K562 (cell line): ENCODE results near the gene ZNF709. TPM values are rescaled to one million over a fixed set of nuclear protein-coding genes. Genes with fewer than 3 reads are reported as not detected.
A peak's percentile ranks its signal among the peaks of the same experiment; 100 is the strongest.

ENCODE experiments used
- CSDE1 ChIP-seq, 2 experiments: fragments of 450-650 bp; IDR thresholded peaks; 2 replicates each; pipeline ENCODE4 v1.6.1; 2016; ENCODE audit warnings: mild to moderate bottlenecking in 1 of 2
- ELF2 ChIP-seq: fragments of 250-450 bp; sonication (Bioruptor Pico); IDR thresholded peaks from 2 replicates; pipeline ENCODE4 v1.5.0; 2021; ENCODE audit warnings: mild to moderate bottlenecking
- EWSR1 ChIP-seq: fragments of 450-650 bp; IDR thresholded peaks from 2 replicates; pipeline ENCODE4 v1.6.1; 2018; ENCODE audit warnings: borderline replicate concordance, mild to moderate bottlenecking, low read depth, moderate library complexity; ENCODE audit not compliant: partially characterized antibody
- IFI16 ChIP-seq: fragments of 250-450 bp; sonication (Bioruptor Pico); IDR thresholded peaks from 2 replicates; pipeline ENCODE4 v2.1.2; 2022; ENCODE audit warnings: mild to moderate bottlenecking, inconsistent platforms
- MBD2 ChIP-seq: sonication (generic); IDR thresholded peaks from 2 replicates; pipeline ENCODE4 v1.6.1; 2016; ENCODE audit warnings: low read depth, borderline replicate concordance
- NCOA6 ChIP-seq: fragments of 450-650 bp; IDR thresholded peaks from 2 replicates; pipeline ENCODE4 v1.6.1; 2017; ENCODE audit warnings: mild to moderate bottlenecking
- NR2F6 ChIP-seq: fragments of 450-650 bp; formaldehyde crosslinking; IDR thresholded peaks from 2 replicates; pipeline ENCODE4 v1.4.0; 2020; ENCODE audit warnings: mild to moderate bottlenecking
- TCF7 ChIP-seq: sonication (generic); IDR thresholded peaks from 2 replicates; pipeline ENCODE4 v1.6.1; 2016; ENCODE audit warnings: antibody characterized with exemption, borderline replicate concordance
- polyA plus RNA-seq, 8 experiments: library from polyadenylated mRNA; depleted of rRNA in 4 of 8; stranded (reverse) in 5 of 8; unstranded in 3 of 8; fragments of >200 nt; fragmentation: Nextera tagmentation in 2 of 8; fragmentation: Illumina TruSeq in 1 of 8; extraction: Ambion mirVana in 2 of 8; extraction: Trizol in 1 of 8; gene quantifications; 2 replicates each; pipeline versions ENCODE4 v1.2.1 to v1.2.3, GENCODE V29; 2011 to 2014; ENCODE audit warnings: inconsistent platforms in 1 of 8, missing spikeins in 1 of 8
- total RNA-seq, 7 experiments: library from RNA; depleted of rRNA in 6 of 7; stranded (reverse); fragments of >200 nt in 6 of 7; fragmentation: Illumina TruSeq in 2 of 7; extraction: Trizol in 2 of 7; gene quantifications; 2 replicates each; pipeline versions ENCODE4 v1.2.1 to v1.2.3, GENCODE V29; 2011 to 2021; ENCODE audit warnings: low replicate concordance in 1 of 7
- TF ChIP-seq, protein P1 (sequence below), 2 experiments: fragments of 450-650 bp; IDR thresholded peaks; 2 replicates each; pipeline ENCODE4 v1.6.1; 2018; ENCODE audit warnings: mild to moderate bottlenecking in 2 of 2, low read depth in 1 of 2; ENCODE audit not compliant: partially characterized antibody in 2 of 2
- TF ChIP-seq, protein P2 (sequence below): sonication (generic); formaldehyde crosslinking; IDR thresholded peaks from 2 replicates; pipeline ENCODE4 v1.8.1; 2023; ENCODE audit warnings: mild to moderate bottlenecking, missing genetic modification reagents
- TF ChIP-seq, protein P3 (sequence below): fragments of 450-650 bp; IDR thresholded peaks from 2 replicates; pipeline ENCODE4 v1.6.1; 2017; ENCODE audit warnings: mild to moderate bottlenecking, moderate library complexity
- TF ChIP-seq, protein P4 (sequence below): sonication (generic); formaldehyde crosslinking; IDR thresholded peaks from 2 replicates; pipeline ENCODE4 v1.8.1; 2022; ENCODE audit warnings: missing genetic modification reagents
- TF ChIP-seq, protein P5 (sequence below): fragments of 450-650 bp; formaldehyde crosslinking; IDR thresholded peaks from 2 replicates; pipeline ENCODE4 v1.4.0; 2020; ENCODE audit warnings: mild to moderate bottlenecking, moderate library complexity
- TF ChIP-seq, protein P6 (sequence below): sonication (generic); formaldehyde crosslinking; IDR thresholded peaks from 2 replicates; pipeline ENCODE4 v1.8.0; 2022; ENCODE audit warnings: mild to moderate bottlenecking, low read depth, missing genetic modification reagents

The ZNF709 gene
- total and polyA plus RNA-seq, 9 of the 15 experiments (the other 6 are each of a cell fraction or from before 2014, with no cell fraction given), result 0.07 to 0.69 (median 0.18) TPM

DNA sequence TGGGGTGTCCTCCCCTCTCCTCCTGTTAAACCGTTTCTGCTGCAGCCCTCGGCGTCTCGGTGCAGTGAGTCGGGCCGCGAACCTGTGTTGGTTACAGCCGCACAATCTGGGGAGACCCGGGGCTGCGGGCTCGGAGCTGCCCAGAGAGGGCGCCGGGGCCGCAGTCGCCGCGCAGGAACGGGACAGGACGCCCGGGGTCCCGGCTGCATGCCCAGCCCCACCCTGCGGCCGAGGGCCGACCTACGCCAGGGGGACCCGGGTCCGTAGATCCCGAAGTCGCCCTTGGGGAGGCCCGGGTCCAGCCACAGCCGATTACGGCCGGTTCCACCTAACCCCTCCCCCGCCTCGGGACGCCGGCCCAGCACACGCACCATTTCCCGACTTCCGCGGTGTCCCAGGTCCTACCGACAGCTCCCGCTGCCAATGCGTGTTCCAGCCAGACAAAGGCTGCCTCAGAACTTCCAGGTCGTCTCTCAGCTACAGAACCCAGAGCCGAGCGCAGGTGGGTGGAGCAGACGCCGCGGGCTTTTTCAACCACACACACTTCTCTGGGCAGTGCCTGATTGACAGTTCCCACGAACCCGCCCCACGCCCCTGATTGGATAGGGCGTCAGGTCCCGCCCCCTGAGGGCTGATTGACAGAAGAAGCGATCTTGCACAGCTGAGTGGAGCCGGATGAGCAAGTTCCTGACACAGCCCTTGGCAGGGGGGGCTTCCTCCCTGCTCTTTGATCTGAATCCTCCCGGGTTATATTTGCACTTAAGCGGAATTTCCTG is 43.9 kb downstream of the ZNF709 start, which contains the start of gene ZNF443 (continued):
- TF ChIP-seq, protein P1, sequence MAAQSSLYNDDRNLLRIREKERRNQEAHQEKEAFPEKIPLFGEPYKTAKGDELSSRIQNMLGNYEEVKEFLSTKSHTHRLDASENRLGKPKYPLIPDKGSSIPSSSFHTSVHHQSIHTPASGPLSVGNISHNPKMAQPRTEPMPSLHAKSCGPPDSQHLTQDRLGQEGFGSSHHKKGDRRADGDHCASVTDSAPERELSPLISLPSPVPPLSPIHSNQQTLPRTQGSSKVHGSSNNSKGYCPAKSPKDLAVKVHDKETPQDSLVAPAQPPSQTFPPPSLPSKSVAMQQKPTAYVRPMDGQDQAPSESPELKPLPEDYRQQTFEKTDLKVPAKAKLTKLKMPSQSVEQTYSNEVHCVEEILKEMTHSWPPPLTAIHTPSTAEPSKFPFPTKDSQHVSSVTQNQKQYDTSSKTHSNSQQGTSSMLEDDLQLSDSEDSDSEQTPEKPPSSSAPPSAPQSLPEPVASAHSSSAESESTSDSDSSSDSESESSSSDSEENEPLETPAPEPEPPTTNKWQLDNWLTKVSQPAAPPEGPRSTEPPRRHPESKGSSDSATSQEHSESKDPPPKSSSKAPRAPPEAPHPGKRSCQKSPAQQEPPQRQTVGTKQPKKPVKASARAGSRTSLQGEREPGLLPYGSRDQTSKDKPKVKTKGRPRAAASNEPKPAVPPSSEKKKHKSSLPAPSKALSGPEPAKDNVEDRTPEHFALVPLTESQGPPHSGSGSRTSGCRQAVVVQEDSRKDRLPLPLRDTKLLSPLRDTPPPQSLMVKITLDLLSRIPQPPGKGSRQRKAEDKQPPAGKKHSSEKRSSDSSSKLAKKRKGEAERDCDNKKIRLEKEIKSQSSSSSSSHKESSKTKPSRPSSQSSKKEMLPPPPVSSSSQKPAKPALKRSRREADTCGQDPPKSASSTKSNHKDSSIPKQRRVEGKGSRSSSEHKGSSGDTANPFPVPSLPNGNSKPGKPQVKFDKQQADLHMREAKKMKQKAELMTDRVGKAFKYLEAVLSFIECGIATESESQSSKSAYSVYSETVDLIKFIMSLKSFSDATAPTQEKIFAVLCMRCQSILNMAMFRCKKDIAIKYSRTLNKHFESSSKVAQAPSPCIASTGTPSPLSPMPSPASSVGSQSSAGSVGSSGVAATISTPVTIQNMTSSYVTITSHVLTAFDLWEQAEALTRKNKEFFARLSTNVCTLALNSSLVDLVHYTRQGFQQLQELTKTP (IDR thresholded peaks at IDR 0.05; ENCODE audit: low read depth in 1 of 2, partially characterized antibody in 2 of 2), result no peak
- TF ChIP-seq ELF2 (CRISPR knock-in tag), result no peak
- no peak for TF ChIP-seq CSDE1 (IDR thresholded peaks at IDR 0.05)
- TF ChIP-seq TCF7, result no peak
- TF ChIP-seq IFI16 (CRISPR knock-in tag), result no peak
- TF ChIP-seq, protein P2, sequence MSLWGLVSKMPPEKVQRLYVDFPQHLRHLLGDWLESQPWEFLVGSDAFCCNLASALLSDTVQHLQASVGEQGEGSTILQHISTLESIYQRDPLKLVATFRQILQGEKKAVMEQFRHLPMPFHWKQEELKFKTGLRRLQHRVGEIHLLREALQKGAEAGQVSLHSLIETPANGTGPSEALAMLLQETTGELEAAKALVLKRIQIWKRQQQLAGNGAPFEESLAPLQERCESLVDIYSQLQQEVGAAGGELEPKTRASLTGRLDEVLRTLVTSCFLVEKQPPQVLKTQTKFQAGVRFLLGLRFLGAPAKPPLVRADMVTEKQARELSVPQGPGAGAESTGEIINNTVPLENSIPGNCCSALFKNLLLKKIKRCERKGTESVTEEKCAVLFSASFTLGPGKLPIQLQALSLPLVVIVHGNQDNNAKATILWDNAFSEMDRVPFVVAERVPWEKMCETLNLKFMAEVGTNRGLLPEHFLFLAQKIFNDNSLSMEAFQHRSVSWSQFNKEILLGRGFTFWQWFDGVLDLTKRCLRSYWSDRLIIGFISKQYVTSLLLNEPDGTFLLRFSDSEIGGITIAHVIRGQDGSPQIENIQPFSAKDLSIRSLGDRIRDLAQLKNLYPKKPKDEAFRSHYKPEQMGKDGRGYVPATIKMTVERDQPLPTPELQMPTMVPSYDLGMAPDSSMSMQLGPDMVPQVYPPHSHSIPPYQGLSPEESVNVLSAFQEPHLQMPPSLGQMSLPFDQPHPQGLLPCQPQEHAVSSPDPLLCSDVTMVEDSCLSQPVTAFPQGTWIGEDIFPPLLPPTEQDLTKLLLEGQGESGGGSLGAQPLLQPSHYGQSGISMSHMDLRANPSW (CRISPR knock-in tag), result no peak
- TF ChIP-seq, protein P3, sequence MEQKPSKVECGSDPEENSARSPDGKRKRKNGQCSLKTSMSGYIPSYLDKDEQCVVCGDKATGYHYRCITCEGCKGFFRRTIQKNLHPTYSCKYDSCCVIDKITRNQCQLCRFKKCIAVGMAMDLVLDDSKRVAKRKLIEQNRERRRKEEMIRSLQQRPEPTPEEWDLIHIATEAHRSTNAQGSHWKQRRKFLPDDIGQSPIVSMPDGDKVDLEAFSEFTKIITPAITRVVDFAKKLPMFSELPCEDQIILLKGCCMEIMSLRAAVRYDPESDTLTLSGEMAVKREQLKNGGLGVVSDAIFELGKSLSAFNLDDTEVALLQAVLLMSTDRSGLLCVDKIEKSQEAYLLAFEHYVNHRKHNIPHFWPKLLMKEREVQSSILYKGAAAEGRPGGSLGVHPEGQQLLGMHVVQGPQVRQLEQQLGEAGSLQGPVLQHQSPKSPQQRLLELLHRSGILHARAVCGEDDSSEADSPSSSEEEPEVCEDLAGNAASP, result no peak
- TF ChIP-seq, protein P4, sequence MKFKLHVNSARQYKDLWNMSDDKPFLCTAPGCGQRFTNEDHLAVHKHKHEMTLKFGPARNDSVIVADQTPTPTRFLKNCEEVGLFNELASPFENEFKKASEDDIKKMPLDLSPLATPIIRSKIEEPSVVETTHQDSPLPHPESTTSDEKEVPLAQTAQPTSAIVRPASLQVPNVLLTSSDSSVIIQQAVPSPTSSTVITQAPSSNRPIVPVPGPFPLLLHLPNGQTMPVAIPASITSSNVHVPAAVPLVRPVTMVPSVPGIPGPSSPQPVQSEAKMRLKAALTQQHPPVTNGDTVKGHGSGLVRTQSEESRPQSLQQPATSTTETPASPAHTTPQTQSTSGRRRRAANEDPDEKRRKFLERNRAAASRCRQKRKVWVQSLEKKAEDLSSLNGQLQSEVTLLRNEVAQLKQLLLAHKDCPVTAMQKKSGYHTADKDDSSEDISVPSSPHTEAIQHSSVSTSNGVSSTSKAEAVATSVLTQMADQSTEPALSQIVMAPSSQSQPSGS, result no peak
- TF ChIP-seq, protein P5, sequence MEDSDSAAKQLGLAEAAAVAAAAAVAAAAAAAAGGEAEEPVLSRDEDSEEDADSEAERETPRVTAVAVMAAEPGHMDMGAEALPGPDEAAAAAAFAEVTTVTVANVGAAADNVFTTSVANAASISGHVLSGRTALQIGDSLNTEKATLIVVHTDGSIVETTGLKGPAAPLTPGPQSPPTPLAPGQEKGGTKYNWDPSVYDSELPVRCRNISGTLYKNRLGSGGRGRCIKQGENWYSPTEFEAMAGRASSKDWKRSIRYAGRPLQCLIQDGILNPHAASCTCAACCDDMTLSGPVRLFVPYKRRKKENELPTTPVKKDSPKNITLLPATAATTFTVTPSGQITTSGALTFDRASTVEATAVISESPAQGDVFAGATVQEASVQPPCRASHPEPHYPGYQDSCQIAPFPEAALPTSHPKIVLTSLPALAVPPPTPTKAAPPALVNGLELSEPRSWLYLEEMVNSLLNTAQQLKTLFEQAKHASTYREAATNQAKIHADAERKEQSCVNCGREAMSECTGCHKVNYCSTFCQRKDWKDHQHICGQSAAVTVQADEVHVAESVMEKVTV, result no peak
- TF ChIP-seq NR2F6 (CRISPR knock-in tag), result no peak
- TF ChIP-seq, protein P6, sequence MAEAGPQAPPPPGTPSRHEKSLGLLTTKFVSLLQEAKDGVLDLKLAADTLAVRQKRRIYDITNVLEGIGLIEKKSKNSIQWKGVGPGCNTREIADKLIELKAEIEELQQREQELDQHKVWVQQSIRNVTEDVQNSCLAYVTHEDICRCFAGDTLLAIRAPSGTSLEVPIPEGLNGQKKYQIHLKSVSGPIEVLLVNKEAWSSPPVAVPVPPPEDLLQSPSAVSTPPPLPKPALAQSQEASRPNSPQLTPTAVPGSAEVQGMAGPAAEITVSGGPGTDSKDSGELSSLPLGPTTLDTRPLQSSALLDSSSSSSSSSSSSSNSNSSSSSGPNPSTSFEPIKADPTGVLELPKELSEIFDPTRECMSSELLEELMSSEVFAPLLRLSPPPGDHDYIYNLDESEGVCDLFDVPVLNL (CRISPR knock-in tag), result 0 out of 2 replicates have a peak, but pooled peaks have one; percentile 38
- no peak for TF ChIP-seq EWSR1
- TF ChIP-seq NCOA6, result no peak
- TF ChIP-seq MBD2, result peak; percentile 47; the same call in 1 of the 2 replicates
